ENCODE results near the gene CPNE5.
"Not testable (repeated sequence)": the region's sequence is repeated elsewhere in the genome, so short reads cannot be mapped to it uniquely, and the experiment has no call there.

Gene CPNE5

GRCh38 chr6:36815962-36816735 lies 23.1 kb downstream of the CPNE5 start:
- no peak for DNase-seq (ENCODE audit: low read depth)

- DNase-seq (ENCODE audit: low read depth) = no peak
Measured at GRCh38 chr6:36814249-36814648, 25.0 kb downstream of the CPNE5 start.

GRCh38 chr6:36813526-36813925 lies 25.7 kb downstream of the CPNE5 start:
- no peak for DNase-seq (ENCODE audit: low read depth)

GRCh38 chr6:36813047-36813446 lies 26.2 kb downstream of the CPNE5 start:
- not testable (repeated sequence) for DNase-seq (ENCODE audit: low read depth)

- DNase-seq (ENCODE audit: low read depth) = no peak
Measured at GRCh38 chr6:36809941-36810803, 29.1 kb downstream of the CPNE5 start.

- DNase-seq (ENCODE audit: low read depth) = no peak
Measured at GRCh38 chr6:36809156-36809555, 30.1 kb downstream of the CPNE5 start.

- no peak for DNase-seq (ENCODE audit: low read depth)
Measured at GRCh38 chr6:36808634-36809033, 30.6 kb downstream of the CPNE5 start.

GRCh38 chr6:36807750-36808149 lies 31.5 kb downstream of the CPNE5 start:
- no peak for DNase-seq (ENCODE audit: low read depth)

- no peak for DNase-seq (ENCODE audit: low read depth)
Measured at GRCh38 chr6:36807143-36807542, 32.1 kb downstream of the CPNE5 start.

- DNase-seq (ENCODE audit: low read depth) = no peak
Measured at GRCh38 chr6:36805917-36806316, 33.3 kb downstream of the CPNE5 start.

- no peak for DNase-seq (ENCODE audit: low read depth)
Measured at GRCh38 chr6:36805096-36805797, 34.0 kb downstream of the CPNE5 start.

GRCh38 chr6:36804563-36804962 lies 34.7 kb downstream of the CPNE5 start:
- DNase-seq (ENCODE audit: low read depth) = no peak

- no peak for DNase-seq (ENCODE audit: low read depth)
Measured at GRCh38 chr6:36803908-36804307, 35.3 kb downstream of the CPNE5 start.

GRCh38 chr6:36803482-36803881 lies 35.8 kb downstream of the CPNE5 start:
- no peak for DNase-seq (ENCODE audit: low read depth)

GRCh38 chr6:36800223-36801076 lies 38.8 kb downstream of the CPNE5 start:
- DNase-seq (ENCODE audit: low read depth) = no peak

- DNase-seq (ENCODE audit: low read depth) = no peak
Measured at GRCh38 chr6:36798852-36799251, 40.4 kb downstream of the CPNE5 start.

- no peak for DNase-seq (ENCODE audit: low read depth)
Measured at GRCh38 chr6:36797653-36798052, 41.6 kb downstream of the CPNE5 start.

GRCh38 chr6:36797055-36797454 lies 42.2 kb downstream of the CPNE5 start:
- DNase-seq (ENCODE audit: low read depth) = no peak

- DNase-seq (ENCODE audit: low read depth) = no peak
Measured at GRCh38 chr6:36794713-36795065, 44.6 kb downstream of the CPNE5 start.

- no peak for DNase-seq (ENCODE audit: low read depth)
Measured at GRCh38 chr6:36793913-36794712, 45.1 kb downstream of the CPNE5 start.

All from stimulated activated CD8-positive, alpha-beta memory T cell treated with anti-CD3 and anti-CD28 coated beads, Interleukin-15, amount 100 ng/mL, for 1 hour (primary cell).